A549 (cell line): Measurements from ENCODE around the gene TPCN1. TPM values are rescaled to one million over a fixed set of nuclear protein-coding genes. Genes with fewer than 3 reads are reported as not detected.

Experiments
- ATAC-seq, 2 experiments: fragments of 200-7000 bp in 1 of 2; fragments of >200 bp in 1 of 2; cut with Nextera tagmentation in 1 of 2; cut with Tn5 transposase in 1 of 2; 3 replicates each; pipeline versions ENCODE4 v1.8.0 to v1.9.1; 2018 to 2020; ENCODE audit warnings: mild to moderate bottlenecking in 1 of 2, moderate library complexity in 1 of 2
- CTCF ChIA-PET: fragments of 300-600 bp; sonication (Branson Sonifier 250); formaldehyde crosslinking; extraction: SDS; loops from one replicate; lab custom pipeline; 2021; ENCODE audit warnings: antibody characterized with exemption, inconsistent platforms; lab: Yijun Ruan, JAX
- POLR2A ChIA-PET: fragments of 350-600 bp; formaldehyde crosslinking; extraction: SDS; loops from one replicate; lab custom pipeline; 2021; ENCODE audit warnings: antibody characterized with exemption, inconsistent platforms; lab: Yijun Ruan, JAX
- DNase-seq, 2 experiments: peaks; one replicate each; pipeline versions ENCODE4 v3.0.0 to v3.0.0-alpha.2; 2011 to 2016; ENCODE audit warnings: low read depth in 1 of 2, low spot score in 1 of 2
- FAIRE-seq: peaks from 2 replicates; lab custom pipeline; 2011; peaks lifted over from hg19 to GRCh38; lab: Jason Lieb, UNC
- H3K27ac ChIP-seq, 2 experiments: fragments of >200 bp; sonication (Bioruptor Twin); formaldehyde crosslinking; 3 replicates each; pipeline ENCODE4 v1.5.1; 2016 to 2017
- H3K4me1 ChIP-seq: fragments of >200 bp; sonication (Bioruptor Twin); formaldehyde crosslinking; 3 replicates; pipeline ENCODE4 v1.6.1; 2016
- H3K4me2 ChIP-seq: fragments of >200 bp; sonication (Bioruptor Twin); formaldehyde crosslinking; 3 replicates; pipeline ENCODE4 v1.6.1; 2016
- H3K4me3 ChIP-seq: fragments of >200 bp; sonication (Bioruptor Twin); formaldehyde crosslinking; 3 replicates; pipeline ENCODE4 v1.5.1; 2016
- H3K9me3 ChIP-seq: fragments of >200 bp; sonication (Bioruptor Twin); formaldehyde crosslinking; 3 replicates; pipeline ENCODE4 v1.6.1; 2016
- BHLHE40 ChIP-seq: IDR thresholded peaks from 2 replicates; pipeline ENCODE4 v1.6.1; 2012; ENCODE audit warnings: low read depth, low read length, inconsistent platforms
- CBX2 ChIP-seq: fragments of 200-600 bp; sonication (generic); IDR thresholded peaks from 2 replicates; pipeline ENCODE4 v1.6.1; 2016; ENCODE audit warnings: low read depth, mild to moderate bottlenecking, borderline replicate concordance
- CBX8 ChIP-seq: fragments of 200-600 bp; sonication (generic); IDR thresholded peaks from 2 replicates; pipeline ENCODE4 v1.6.1; 2016
- EHF ChIP-seq: fragments of 250-450 bp; sonication (Bioruptor Pico); IDR thresholded peaks from 2 replicates; pipeline ENCODE4 v1.5.0; 2020; ENCODE audit warnings: mild to moderate bottlenecking
- EP300 ChIP-seq, 2 experiments: fragments of >200 bp; sonication (Bioruptor Twin); formaldehyde crosslinking; IDR thresholded peaks; 2 replicates in 1 of 2; 3 replicates in 1 of 2; pipeline ENCODE4 v1.6.1; 2016 to 2017
- ESRRA ChIP-seq: fragments of 150-350 bp; IDR thresholded peaks from 2 replicates; pipeline ENCODE4 v1.6.1; 2014; ENCODE audit warnings: mild to moderate bottlenecking, low read length, borderline replicate concordance
- FOSB ChIP-seq: fragments of 250-450 bp; sonication (Bioruptor Pico); IDR thresholded peaks from 2 replicates; pipeline ENCODE4 v1.5.0; 2020; ENCODE audit warnings: mild to moderate bottlenecking, moderate library complexity
- GATA3 ChIP-seq: IDR thresholded peaks from 2 replicates; pipeline ENCODE4 v1.6.1; 2012; ENCODE audit warnings: borderline replicate concordance
- HOXB13 ChIP-seq: fragments of 250-450 bp; sonication (Bioruptor Pico); IDR thresholded peaks from 2 replicates; pipeline ENCODE4 v1.5.0; 2020; ENCODE audit warnings: low read depth, mild to moderate bottlenecking, moderate library complexity
- HOXB5 ChIP-seq: fragments of 250-450 bp; sonication (Bioruptor Pico); IDR thresholded peaks from 2 replicates; pipeline ENCODE4 v1.5.0; 2020; ENCODE audit warnings: mild to moderate bottlenecking, moderate library complexity
- JUN ChIP-seq, 2 experiments: fragments of >200 bp; sonication (Bioruptor Twin); formaldehyde crosslinking; IDR thresholded peaks; 2 replicates in 1 of 2; 3 replicates in 1 of 2; pipeline ENCODE4 v1.6.1; 2016 to 2017
- KDM1A ChIP-seq: fragments of 200-600 bp; sonication (generic); IDR thresholded peaks from 2 replicates; pipeline ENCODE4 v1.6.1; 2016; ENCODE audit warnings: low read depth, mild to moderate bottlenecking
- KDM5A ChIP-seq: fragments of 200-600 bp; sonication (generic); IDR thresholded peaks from 2 replicates; pipeline ENCODE4 v1.6.1; 2016; ENCODE audit warnings: antibody characterized with exemption, mild to moderate bottlenecking
- PBX3 ChIP-seq: IDR thresholded peaks from 2 replicates; pipeline ENCODE4 v1.6.1; 2012
- POLR2A ChIP-seq: IDR thresholded peaks from 2 replicates; pipeline ENCODE4 v1.6.1; 2012; ENCODE audit warnings: mild to moderate bottlenecking, low read length
- RAD21 ChIP-seq, 2 experiments: fragments of >200 bp in 1 of 2; sonication (Bioruptor Twin) in 1 of 2; formaldehyde crosslinking in 1 of 2; IDR thresholded peaks in 1 of 2; conservative IDR thresholded peaks in 1 of 2; 2 replicates in 1 of 2; 3 replicates in 1 of 2; pipeline ENCODE4 v1.6.1; 2012 to 2018; ENCODE audit warnings: inconsistent platforms in 1 of 2
- RFX5 ChIP-seq: fragments of 450-650 bp; IDR thresholded peaks from 2 replicates; pipeline ENCODE4 v1.7.1; 2014; ENCODE audit warnings: antibody characterized with exemption, mild to moderate bottlenecking, moderate library complexity
- TP53 ChIP-seq: fragments of 250-450 bp; sonication (Bioruptor Pico); IDR thresholded peaks from 2 replicates; pipeline ENCODE4 v1.5.0; 2021; ENCODE audit warnings: mild to moderate bottlenecking, moderate library complexity
- USF2 ChIP-seq: fragments of 450-650 bp; IDR thresholded peaks from 2 replicates; pipeline ENCODE4 v1.6.1; 2014; ENCODE audit warnings: antibody characterized with exemption
- ZSCAN20 ChIP-seq: fragments of 250-450 bp; sonication (Bioruptor Pico); IDR thresholded peaks from 2 replicates; pipeline ENCODE4 v1.8.0; 2022; ENCODE audit warnings: mild to moderate bottlenecking, moderate library complexity
- WGBS: methylation state at CpG from one replicate; pipeline ENCODE4 v1.1.6; 2017; ENCODE audit errors: missing lambda C conversion rate; 5-methylcytosine and 5-hydroxymethylcytosine counted together
- polyA plus RNA-seq, 4 experiments: library from polyadenylated mRNA; depleted of rRNA in 3 of 4; stranded (reverse); fragments of >200 nt; fragmentation: RNase III in 1 of 4; extraction: RNeasy Plus Mini Kit Qiagen cat#74134 plus additional on column Dnase treatment in 1 of 4; gene quantifications; 2 replicates in 3 of 4; 3 replicates in 1 of 4; pipeline ENCODE4 v1.2.3, GENCODE V29; 2011 to 2017
- TF ChIP-seq, protein P1 (sequence below): fragments of 250-450 bp; sonication (Bioruptor Pico); IDR thresholded peaks from 2 replicates; pipeline ENCODE4 v1.5.0; 2020; ENCODE audit warnings: low read depth, mild to moderate bottlenecking, moderate library complexity
- TF ChIP-seq, protein P2 (sequence below): fragments of >200 bp; sonication (Bioruptor Twin); formaldehyde crosslinking; IDR thresholded peaks from 3 replicates; pipeline ENCODE4 v1.6.1; 2016
- TF ChIP-seq, protein P3 (sequence below): fragments of >200 bp; sonication (Bioruptor Twin); formaldehyde crosslinking; IDR thresholded peaks from 3 replicates; pipeline ENCODE4 v1.5.1; 2016

Gene TPCN1
- polyA plus RNA-seq, 2 of the 4 experiments (the other 2 are of a cell fraction): 21.9 to 24.1 TPM

- H3K27ac ChIP-seq: no peak overlapping the region
- H3K4me2 ChIP-seq: no peak overlapping the region
- WGBS: 93% methylated on average over 12 of the region's 12 CpGs
- H3K9me3 ChIP-seq: peaks cover 6% of the 10 kb centered on the region; the same call in 1 of the 3 replicates
- POLR2A ChIA-PET: no interaction called here
- DNase-seq: no peak
- FAIRE-seq: no peak
- TF ChIP-seq RAD21 (conservative IDR thresholded peaks at IDR 0.05 in 1 of 2, IDR thresholded peaks at IDR 0.05 in 1 of 2): no peak
- TF ChIP-seq HOXB13: no peak
- TF ChIP-seq, protein P1, sequence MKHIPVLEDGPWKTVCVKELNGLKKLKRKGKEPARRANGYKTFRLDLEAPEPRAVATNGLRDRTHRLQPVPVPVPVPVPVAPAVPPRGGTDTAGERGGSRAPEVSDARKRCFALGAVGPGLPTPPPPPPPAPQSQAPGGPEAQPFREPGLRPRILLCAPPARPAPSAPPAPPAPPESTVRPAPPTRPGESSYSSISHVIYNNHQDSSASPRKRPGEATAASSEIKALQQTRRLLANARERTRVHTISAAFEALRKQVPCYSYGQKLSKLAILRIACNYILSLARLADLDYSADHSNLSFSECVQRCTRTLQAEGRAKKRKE (CRISPR knock-in tag): no peak
- TF ChIP-seq POLR2A: no peak
- TF ChIP-seq JUN (IDR thresholded peaks at IDR 0.05): no peak
- no peak for TF ChIP-seq CBX8
- TF ChIP-seq, all 56 proteins: peak for 0
- Histone ChIP-seq H3K4me1 (peaks cover 17% of the 10 kb centered on the region), H3K4me3 (no peak overlapping the region)
- CTCF ChIA-PET: interaction anchor here (2.5 kb wide), 1 partner anchor 15 kb away, joined by 7 read pairs; no protein-coding TSS in a partner anchor
- no peak for ATAC-seq
These were observed 28.3 kb downstream of the TPCN1 start for GRCh38 chr12:113249546-113249945.

- no peak for DNase-seq
- POLR2A ChIA-PET: no interaction called here
- Histone ChIP-seq H3K27ac (no peak overlapping the region), H3K9me3 (peaks cover 6% of the 10 kb centered on the region; the same call in 1 of the 3 replicates), H3K4me2 (no peak overlapping the region), H3K4me3 (no peak overlapping the region), H3K4me1 (peaks cover 15% of the 10 kb centered on the region)
- no peak for TF ChIP-seq USF2
- no peak for TF ChIP-seq CBX2
- no peak for TF ChIP-seq PBX3
- no peak for TF ChIP-seq KDM1A
- no peak for TF ChIP-seq EP300 (IDR thresholded peaks at IDR 0.05)
- no peak for TF ChIP-seq EHF
- no peak for TF ChIP-seq TP53 (CRISPR knock-in tag)
- TF ChIP-seq FOSB (CRISPR knock-in tag): no peak
- TF ChIP-seq, protein P2, sequence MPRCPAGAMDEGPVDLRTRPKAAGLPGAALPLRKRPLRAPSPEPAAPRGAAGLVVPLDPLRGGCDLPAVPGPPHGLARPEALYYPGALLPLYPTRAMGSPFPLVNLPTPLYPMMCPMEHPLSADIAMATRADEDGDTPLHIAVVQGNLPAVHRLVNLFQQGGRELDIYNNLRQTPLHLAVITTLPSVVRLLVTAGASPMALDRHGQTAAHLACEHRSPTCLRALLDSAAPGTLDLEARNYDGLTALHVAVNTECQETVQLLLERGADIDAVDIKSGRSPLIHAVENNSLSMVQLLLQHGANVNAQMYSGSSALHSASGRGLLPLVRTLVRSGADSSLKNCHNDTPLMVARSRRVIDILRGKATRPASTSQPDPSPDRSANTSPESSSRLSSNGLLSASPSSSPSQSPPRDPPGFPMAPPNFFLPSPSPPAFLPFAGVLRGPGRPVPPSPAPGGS: no peak
- no peak for TF ChIP-seq KDM5A
- TF ChIP-seq RFX5: no peak
- no peak for TF ChIP-seq ZSCAN20 (CRISPR knock-in tag)
- TF ChIP-seq ESRRA: no peak
- TF ChIP-seq, protein P3, sequence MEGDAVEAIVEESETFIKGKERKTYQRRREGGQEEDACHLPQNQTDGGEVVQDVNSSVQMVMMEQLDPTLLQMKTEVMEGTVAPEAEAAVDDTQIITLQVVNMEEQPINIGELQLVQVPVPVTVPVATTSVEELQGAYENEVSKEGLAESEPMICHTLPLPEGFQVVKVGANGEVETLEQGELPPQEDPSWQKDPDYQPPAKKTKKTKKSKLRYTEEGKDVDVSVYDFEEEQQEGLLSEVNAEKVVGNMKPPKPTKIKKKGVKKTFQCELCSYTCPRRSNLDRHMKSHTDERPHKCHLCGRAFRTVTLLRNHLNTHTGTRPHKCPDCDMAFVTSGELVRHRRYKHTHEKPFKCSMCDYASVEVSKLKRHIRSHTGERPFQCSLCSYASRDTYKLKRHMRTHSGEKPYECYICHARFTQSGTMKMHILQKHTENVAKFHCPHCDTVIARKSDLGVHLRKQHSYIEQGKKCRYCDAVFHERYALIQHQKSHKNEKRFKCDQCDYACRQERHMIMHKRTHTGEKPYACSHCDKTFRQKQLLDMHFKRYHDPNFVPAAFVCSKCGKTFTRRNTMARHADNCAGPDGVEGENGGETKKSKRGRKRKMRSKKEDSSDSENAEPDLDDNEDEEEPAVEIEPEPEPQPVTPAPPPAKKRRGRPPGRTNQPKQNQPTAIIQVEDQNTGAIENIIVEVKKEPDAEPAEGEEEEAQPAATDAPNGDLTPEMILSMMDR: no peak
- no peak for TF ChIP-seq HOXB5 (CRISPR knock-in tag)
- TF ChIP-seq BHLHE40: no peak
- TF ChIP-seq GATA3: no peak
- TF ChIP-seq CBX8: no peak
- CTCF ChIA-PET: interaction anchor here (1.1 to 2.5 kb wide), 2 partner anchors 15 to 28 kb away, joined by 3 to 7 read pairs; no protein-coding TSS in a partner anchor
- ATAC-seq: no peak
- no peak for FAIRE-seq
- WGBS: 92% methylated on average over 6 of the region's 6 CpGs
These were observed 28.8 kb downstream of the TPCN1 start for GRCh38 chr12:113250045-113250444.
